CD14-positive monocyte (primary cell): Measurements from ENCODE around the gene IGFN1. TPM values are rescaled to one million over a fixed set of nuclear protein-coding genes. Genes with fewer than 3 reads are reported as not detected.

Experiments used
- DNase-seq, 3 donors: peaks; one replicate each; pipeline ENCODE4 v3.0.0-alpha.2; 2011 to 2022
- H2AFZ ChIP-seq: 2 replicates; pipeline ENCODE4 v1.6.0; 2012; ENCODE audit warnings: mild to moderate bottlenecking, low read depth, low read length, inconsistent platforms; ENCODE audit not compliant: insufficient read depth, poor library complexity, severe bottlenecking
- H3K27ac ChIP-seq, 2 donors: 1 replicate in 1 of 2; 2 replicates in 1 of 2; pipeline ENCODE4 v1.5.1; 2012 to 2013; ENCODE audit warnings: low read length in 2 of 2, control low read depth in 1 of 2, inconsistent platforms in 1 of 2, low read depth in 1 of 2, mild to moderate bottlenecking in 1 of 2
- H3K27me3 ChIP-seq, 2 donors: one replicate each; pipeline versions ENCODE4 v1.6.0 to v1.6.1; 2011 to 2013; ENCODE audit warnings: low read length in 2 of 2; ENCODE audit not compliant: control insufficient read depth in 2 of 2, insufficient read depth in 2 of 2
- H3K36me3 ChIP-seq, 2 donors: replicated peaks in 1 of 2; 1 replicate in 1 of 2; 2 replicates in 1 of 2; pipeline versions ENCODE4 v1.5.1 to v1.6.1; 2012 to 2013; ENCODE audit warnings: low read length in 2 of 2, control low read depth in 1 of 2, inconsistent platforms in 1 of 2, mild to moderate bottlenecking in 1 of 2; ENCODE audit not compliant: insufficient read depth in 2 of 2, control insufficient read depth in 1 of 2
- H3K4me1 ChIP-seq, 2 donors: 1 replicate in 1 of 2; 2 replicates in 1 of 2; pipeline versions ENCODE4 v1.5.1 to v1.6.1; 2012 to 2013; ENCODE audit warnings: low read length in 2 of 2, control low read depth in 1 of 2, inconsistent platforms in 1 of 2, mild to moderate bottlenecking in 1 of 2, moderate library complexity in 1 of 2; ENCODE audit not compliant: insufficient read depth in 2 of 2, control insufficient read depth in 1 of 2
- H3K4me2 ChIP-seq: replicated peaks from 2 replicates; pipeline ENCODE3; 2012; ENCODE audit warnings: low read length, moderate library complexity, mild to moderate bottlenecking; ENCODE audit not compliant: poor library complexity, severe bottlenecking; ENCODE audit errors: extremely low read depth
- H3K4me3 ChIP-seq, 3 experiments: fragments of 200-600 bp in 1 of 3; sonication (generic) in 1 of 3; replicated peaks in 1 of 3; 1 replicate in 2 of 3; 2 replicates in 1 of 3; pipeline ENCODE4 v1.5.1; 2011 to 2013; ENCODE audit warnings: low read length in 3 of 3, mild to moderate bottlenecking in 3 of 3, control low read depth in 2 of 3, low read depth in 2 of 3, inconsistent platforms in 1 of 3, moderate library complexity in 1 of 3
- H3K79me2 ChIP-seq: 2 replicates; pipeline ENCODE4 v1.6.0; 2012; ENCODE audit warnings: mild to moderate bottlenecking, control low read depth, inconsistent platforms, low read length, moderate library complexity; ENCODE audit not compliant: insufficient read depth
- H3K9ac ChIP-seq: 2 replicates; pipeline ENCODE4 v1.6.0; 2017; ENCODE audit warnings: low read length, mild to moderate bottlenecking; ENCODE audit not compliant: insufficient read depth, poor library complexity, severe bottlenecking
- H3K9me3 ChIP-seq, 2 donors: replicated peaks in 1 of 2; 1 replicate in 1 of 2; 2 replicates in 1 of 2; pipeline versions ENCODE4 v1.5.1 to v1.6.1; 2012 to 2013; ENCODE audit warnings: low read length in 2 of 2, control low read depth in 1 of 2; ENCODE audit not compliant: control insufficient read depth in 1 of 2, insufficient read depth in 1 of 2
- H4K20me1 ChIP-seq: 2 replicates; pipeline ENCODE4 v1.6.0; 2012; ENCODE audit warnings: mild to moderate bottlenecking, low read length, control low read depth, moderate library complexity; ENCODE audit not compliant: insufficient read depth
- H3K27ac Mint-ChIP-seq, 7 donors: one replicate each; pipeline ENCODE4 v1.8.0; 2020; ENCODE audit warnings: mild to moderate bottlenecking in 7 of 7, mixed read lengths in 7 of 7, moderate library complexity in 6 of 7, inconsistent platforms in 2 of 7
- H3K27me3 Mint-ChIP-seq, 3 donors: one replicate each; pipeline ENCODE4 v1.8.0; 2021 to 2022; ENCODE audit warnings: low read depth in 3 of 3, mild to moderate bottlenecking in 3 of 3, mixed read lengths in 3 of 3, moderate library complexity in 3 of 3, inconsistent platforms in 1 of 3
- H3K36me3 Mint-ChIP-seq, 2 donors: one replicate each; pipeline ENCODE4 v1.8.0; 2020; ENCODE audit warnings: mixed read lengths in 2 of 2, inconsistent platforms in 1 of 2, mild to moderate bottlenecking in 1 of 2
- H3K4me1 Mint-ChIP-seq: one replicate; pipeline ENCODE4 v1.8.0; 2020; ENCODE audit warnings: mild to moderate bottlenecking, mixed read lengths
- H3K4me3 Mint-ChIP-seq, 2 donors: one replicate each; pipeline ENCODE4 v1.8.0; 2020; ENCODE audit warnings: mild to moderate bottlenecking in 2 of 2, mixed read lengths in 2 of 2, moderate library complexity in 1 of 2
- H3K9me3 Mint-ChIP-seq, 7 donors: one replicate each; pipeline ENCODE4 v1.8.0; 2020 to 2022; ENCODE audit warnings: mixed read lengths in 7 of 7, mild to moderate bottlenecking in 6 of 7, moderate library complexity in 6 of 7, inconsistent platforms in 2 of 7
- WGBS: methylation state at CpG from one replicate; pipeline ENCODE4 v1.1.5; 2013; ENCODE audit warnings: missing lambda C conversion rate; ENCODE audit not compliant: insufficient coverage; 5-methylcytosine and 5-hydroxymethylcytosine counted together
- intact Hi-C, 2 donors: fragments of 100-400 bp; cut with micrococcal nuclease; formaldehyde crosslinking; loops; one replicate each; pipeline versions ENCODE4 v1.15.0 to v1.15.1; 2023
- polyA plus RNA-seq, 3 donors: library from polyadenylated mRNA; depleted of rRNA in 1 of 3; unstranded in 2 of 3; stranded (reverse) in 1 of 3; fragments of 300-500 nt in 2 of 3; fragments of >200 nt in 1 of 3; fragmentation: Illumina TruSeq in 2 of 3; gene quantifications; 1 replicate in 2 of 3; 2 replicates in 1 of 3; pipeline ENCODE4 v1.2.3, GENCODE V29; 2012 to 2021
- TF ChIP-seq, protein P1 (sequence below): fragments of 200-600 bp; IDR thresholded peaks from one replicate; pipeline ENCODE4 v1.8.0; 2022; ENCODE audit warnings: antibody characterized with exemption, mild to moderate bottlenecking

The IGFN1 gene
- polyA plus RNA-seq, 3 donors, result not detected

DNA sequence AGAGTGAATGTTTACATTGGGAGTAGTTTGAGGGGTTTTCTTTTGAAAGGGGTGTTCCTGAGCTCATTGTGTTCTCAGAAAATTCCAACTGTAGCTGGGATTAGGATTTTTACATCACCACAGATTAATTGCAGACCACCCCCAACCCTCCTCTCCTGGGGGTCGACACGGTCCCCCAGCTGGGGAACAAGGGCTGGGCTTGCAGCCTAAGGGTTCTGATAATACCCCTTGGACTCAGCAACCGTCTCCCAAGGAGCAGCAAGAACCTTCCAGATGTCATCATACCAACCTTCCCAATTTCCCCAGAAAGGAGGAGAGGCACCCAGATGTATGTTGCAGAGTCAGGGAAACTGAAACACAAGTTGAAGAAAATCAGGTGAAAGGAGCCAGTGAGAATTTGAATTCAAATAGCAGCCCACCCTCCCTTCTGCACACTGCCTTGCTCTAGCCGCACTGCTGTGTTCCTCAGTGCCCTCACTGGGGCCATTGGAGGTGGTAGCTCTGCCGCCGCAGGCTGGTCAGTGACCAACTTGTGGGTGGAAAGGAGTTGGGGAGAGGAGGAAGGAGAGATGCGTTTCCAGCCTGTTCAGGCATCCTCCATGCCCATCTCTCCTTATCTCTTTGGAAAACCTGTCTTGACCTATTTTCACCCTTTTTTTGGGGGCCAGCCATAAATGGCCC, 14.7 kb upstream of the IGFN1 start:
- H3K27me3 Mint-ChIP-seq, result peaks cover 11 to 15% (median 11%) of the 10 kb centered on the region in 3 donors
- Histone ChIP-seq H3K4me2 (no peak overlapping the region), H3K79me2 (no peaks in the 10 kb centered on the region), H4K20me1 (no peaks in the 10 kb centered on the region), H3K27ac (no peak overlapping the region), H2AFZ (no peak overlapping the region), H3K4me3 (no peak overlapping the region), H3K36me3 (no peaks in the 10 kb centered on the region), H3K9me3 (peaks cover 0 to 6% of the 10 kb centered on the region in 2 donors), H3K9ac (no peak overlapping the region), H3K4me1 (peaks cover 5 to 8% of the 10 kb centered on the region in 2 donors), H3K27me3 (peaks cover 0 to 9% of the 10 kb centered on the region in 2 donors)
- H3K4me1 Mint-ChIP-seq, result peaks cover 22% of the 10 kb centered on the region
- intact Hi-C loops, result no loop called here
- no peak overlapping the region for H3K27ac Mint-ChIP-seq
- DNase-seq, result no peak
- H3K9me3 Mint-ChIP-seq, result peaks cover 3 to 18% (median 7%) of the 10 kb centered on the region in 7 donors
- H3K36me3 Mint-ChIP-seq, result peaks cover 2 to 6% of the 10 kb centered on the region in 2 donors
- WGBS, result 90% methylated on average over 2 of the region's 7 CpGs
- TF ChIP-seq, protein P1, sequence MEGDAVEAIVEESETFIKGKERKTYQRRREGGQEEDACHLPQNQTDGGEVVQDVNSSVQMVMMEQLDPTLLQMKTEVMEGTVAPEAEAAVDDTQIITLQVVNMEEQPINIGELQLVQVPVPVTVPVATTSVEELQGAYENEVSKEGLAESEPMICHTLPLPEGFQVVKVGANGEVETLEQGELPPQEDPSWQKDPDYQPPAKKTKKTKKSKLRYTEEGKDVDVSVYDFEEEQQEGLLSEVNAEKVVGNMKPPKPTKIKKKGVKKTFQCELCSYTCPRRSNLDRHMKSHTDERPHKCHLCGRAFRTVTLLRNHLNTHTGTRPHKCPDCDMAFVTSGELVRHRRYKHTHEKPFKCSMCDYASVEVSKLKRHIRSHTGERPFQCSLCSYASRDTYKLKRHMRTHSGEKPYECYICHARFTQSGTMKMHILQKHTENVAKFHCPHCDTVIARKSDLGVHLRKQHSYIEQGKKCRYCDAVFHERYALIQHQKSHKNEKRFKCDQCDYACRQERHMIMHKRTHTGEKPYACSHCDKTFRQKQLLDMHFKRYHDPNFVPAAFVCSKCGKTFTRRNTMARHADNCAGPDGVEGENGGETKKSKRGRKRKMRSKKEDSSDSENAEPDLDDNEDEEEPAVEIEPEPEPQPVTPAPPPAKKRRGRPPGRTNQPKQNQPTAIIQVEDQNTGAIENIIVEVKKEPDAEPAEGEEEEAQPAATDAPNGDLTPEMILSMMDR, result no peak
- H3K4me3 Mint-ChIP-seq, result no peak overlapping the region

- DNase-seq, result no peak
- H3K27me3 Mint-ChIP-seq, result peaks cover 8 to 12% (median 8%) of the 10 kb centered on the region in 3 donors
- peaks cover 0 to 1% of the 10 kb centered on the region in 2 donors for H3K27me3 ChIP-seq
- H3K4me2 ChIP-seq, result no peak overlapping the region
- no peak overlapping the region for H3K4me3 Mint-ChIP-seq
- H3K27ac ChIP-seq, result no peak overlapping the region
- H3K4me3 ChIP-seq, result no peak overlapping the region
- H3K9ac ChIP-seq, result no peak overlapping the region
- H3K36me3 Mint-ChIP-seq, result peaks cover 0 to 3% of the 10 kb centered on the region in 2 donors
- H3K9me3 ChIP-seq, result peaks cover 0 to 6% of the 10 kb centered on the region in 2 donors
- TF ChIP-seq, protein P1, result no peak
- H3K4me1 Mint-ChIP-seq, result peaks cover 23% of the 10 kb centered on the region
- H4K20me1 ChIP-seq, result no peaks in the 10 kb centered on the region
- H3K9me3 Mint-ChIP-seq, result peaks cover 6 to 18% (median 7%) of the 10 kb centered on the region in 7 donors
- no peaks in the 10 kb centered on the region for H3K36me3 ChIP-seq
- H3K4me1 ChIP-seq, result no peaks in the 10 kb centered on the region
- no peak overlapping the region for H2AFZ ChIP-seq
- H3K27ac Mint-ChIP-seq, result no peak overlapping the region
- WGBS, result no CpG with 5 or more reads among the region's 2 CpGs
- H3K79me2 ChIP-seq, result no peaks in the 10 kb centered on the region
- intact Hi-C loops, result no loop called here
Measured at GRCh38 chr1:201176940-201177339, 13.7 kb upstream of the IGFN1 start.
